NCI-H128 (cell line): ENCODE results near the gene NUSAP1.
"Not testable (repeated sequence)": the region's sequence is repeated elsewhere in the genome, so short reads cannot be mapped to it uniquely, and the experiment has no call there.

Experiments used
- DNase-seq: peaks from one replicate; lab custom pipeline; 2025; ENCODE audit not compliant: unreplicated experiment; lab: John Stamatoyannopoulos, UW

Gene NUSAP1

GRCh38 chr15:41411031-41411430 is 78.3 kb downstream of the NUSAP1 start:
- DNase-seq, result no peak

- DNase-seq, result no peak
These were observed 78.8 kb downstream of the NUSAP1 start for GRCh38 chr15:41411441-41411840.

GRCh38 chr15:41416128-41416741 is 83.6 kb downstream of the NUSAP1 start:
- no peak for DNase-seq

- peak; percentile 62 for DNase-seq
These were observed 84.2 kb downstream of the NUSAP1 start, which contains the start of gene RTF1 for GRCh38 chr15:41416742-41417417. RTF1 (plus strand) TSS chr15:41417095; CDS start chr15:41417116, 21 bp downstream.

GRCh38 chr15:41417418-41418195 is 84.9 kb downstream of the NUSAP1 start:
- DNase-seq, result no peak

- DNase-seq, result no peak
These were observed 91.4 kb downstream of the NUSAP1 start for GRCh38 chr15:41423979-41424659.

GRCh38 chr15:41424809-41425208 is 92.1 kb downstream of the NUSAP1 start:
- no peak for DNase-seq

GRCh38 chr15:41425907-41426306 is 93.2 kb downstream of the NUSAP1 start:
- DNase-seq, result not testable (repeated sequence)

- no peak for DNase-seq
These were observed 96.6 kb downstream of the NUSAP1 start for GRCh38 chr15:41429003-41429890.
